WTC11 (cell line): ENCODE results near the gene AP5Z1. TPM values are rescaled to one million over a fixed set of nuclear protein-coding genes. Genes with fewer than 3 reads are reported as not detected.

Experiments
- ATAC-seq: fragments of 200-7000 bp; cut with Tn5 transposase; 2 replicates; pipeline ENCODE4 v1.10.0; 2021; ENCODE audit warnings: mild to moderate bottlenecking, moderate library complexity
- CTCF ChIA-PET: fragments of 300-600 bp; sonication (Branson Sonifier 250); formaldehyde crosslinking; loops from one replicate; lab custom pipeline; 2021; ENCODE audit warnings: antibody characterized with exemption; lab: Charles Lee
- POLR2A ChIA-PET: fragments of 350-600 bp; sonication (Branson Sonifier 250); formaldehyde crosslinking; loops from one replicate; lab custom pipeline; 2021; ENCODE audit warnings: antibody characterized with exemption; lab: Charles Lee
- DNase-seq: peaks from one replicate; pipeline ENCODE4 v3.0.0; 2021; ENCODE audit warnings: low spot score
- H3K27ac Mint-ChIP-seq: 2 replicates; pipeline ENCODE4 v1.8.0; 2021; ENCODE audit warnings: mixed read lengths
- H3K27me3 Mint-ChIP-seq: 2 replicates; pipeline ENCODE4 v1.8.0; 2021; ENCODE audit warnings: low read depth, mild to moderate bottlenecking, moderate library complexity, mixed read lengths
- H3K36me3 Mint-ChIP-seq: 2 replicates; pipeline ENCODE4 v1.8.0; 2021; ENCODE audit warnings: mixed read lengths
- H3K4me1 Mint-ChIP-seq: 2 replicates; pipeline ENCODE4 v1.8.0; 2022; ENCODE audit warnings: mixed read lengths
- H3K4me3 Mint-ChIP-seq: 2 replicates; pipeline ENCODE4 v1.8.0; 2021; ENCODE audit warnings: mild to moderate bottlenecking, moderate library complexity, mixed read lengths
- H3K9me3 Mint-ChIP-seq: 2 replicates; pipeline ENCODE4 v1.8.0; 2021; ENCODE audit warnings: mixed read lengths
- ATF1 ChIP-seq: sonication (generic); formaldehyde crosslinking; IDR thresholded peaks from 2 replicates; pipeline ENCODE4 v1.8.1; 2023; ENCODE audit warnings: mild to moderate bottlenecking, moderate library complexity, missing genetic modification reagents
- FOXP1 ChIP-seq: sonication (generic); formaldehyde crosslinking; IDR thresholded peaks from 2 replicates; pipeline ENCODE4 v1.8.0; 2022; ENCODE audit warnings: missing genetic modification reagents, mild to moderate bottlenecking, moderate library complexity, borderline replicate concordance
- GRHL2 ChIP-seq: fragments of 250-450 bp; sonication (Bioruptor Pico); IDR thresholded peaks from 2 replicates; pipeline ENCODE4 v1.8.0; 2022; ENCODE audit warnings: mild to moderate bottlenecking, moderate library complexity; ENCODE audit not compliant: insufficient replicate concordance, severe bottlenecking
- IRF2 ChIP-seq: sonication (generic); formaldehyde crosslinking; IDR thresholded peaks from 2 replicates; pipeline ENCODE4 v1.8.0; 2022; ENCODE audit warnings: low read depth, missing genetic modification reagents, borderline replicate concordance
- NFYB ChIP-seq: sonication (generic); formaldehyde crosslinking; conservative IDR thresholded peaks from 2 replicates; pipeline ENCODE4 v1.8.0; 2022; ENCODE audit warnings: low read depth, missing genetic modification reagents
- total RNA-seq: library from RNA; stranded (reverse); gene quantifications from 3 replicates; pipeline ENCODE4 v1.2.3, GENCODE V29; 2021
- TF ChIP-seq, protein P1 (sequence below): sonication (generic); formaldehyde crosslinking; IDR thresholded peaks from 2 replicates; pipeline ENCODE4 v1.8.0; 2022; ENCODE audit warnings: mild to moderate bottlenecking, missing genetic modification reagents
- TF ChIP-seq, protein P2 (sequence below): fragments of 250-450 bp; sonication (Bioruptor Pico); IDR thresholded peaks from 2 replicates; pipeline ENCODE4 v1.8.0; 2021; ENCODE audit warnings: mild to moderate bottlenecking
- TF ChIP-seq, protein P3 (sequence below): sonication (generic); formaldehyde crosslinking; IDR thresholded peaks from 2 replicates; pipeline ENCODE4 v1.8.1; 2023; ENCODE audit warnings: mild to moderate bottlenecking, missing genetic modification reagents, moderate library complexity
- TF ChIP-seq, protein P4 (sequence below): fragments of 250-450 bp; sonication (Bioruptor Pico); conservative IDR thresholded peaks from 2 replicates; pipeline ENCODE4 v1.9.0; 2021; ENCODE audit warnings: mild to moderate bottlenecking
- TF ChIP-seq, protein P5 (sequence below): sonication (generic); formaldehyde crosslinking; IDR thresholded peaks from 2 replicates; pipeline ENCODE4 v1.8.1; 2023; ENCODE audit warnings: mild to moderate bottlenecking, moderate library complexity, missing genetic modification reagents
- TF ChIP-seq, protein P6 (sequence below): sonication (generic); formaldehyde crosslinking; IDR thresholded peaks from 2 replicates; pipeline ENCODE4 v1.8.1; 2023; ENCODE audit warnings: mild to moderate bottlenecking, missing genetic modification reagents, borderline replicate concordance
- TF ChIP-seq, protein P7 (sequence below): fragments of 250-450 bp; sonication (Bioruptor Pico); IDR thresholded peaks from 2 replicates; pipeline ENCODE4 v1.9.0; 2021; ENCODE audit warnings: mild to moderate bottlenecking
- TF ChIP-seq, protein P8 (sequence below): sonication (generic); formaldehyde crosslinking; IDR thresholded peaks from 2 replicates; pipeline ENCODE4 v1.8.1; 2023; ENCODE audit warnings: mild to moderate bottlenecking, missing genetic modification reagents

Gene AP5Z1
- total RNA-seq, 1 experiment from 2014 or later = 29.4 TPM

DNA sequence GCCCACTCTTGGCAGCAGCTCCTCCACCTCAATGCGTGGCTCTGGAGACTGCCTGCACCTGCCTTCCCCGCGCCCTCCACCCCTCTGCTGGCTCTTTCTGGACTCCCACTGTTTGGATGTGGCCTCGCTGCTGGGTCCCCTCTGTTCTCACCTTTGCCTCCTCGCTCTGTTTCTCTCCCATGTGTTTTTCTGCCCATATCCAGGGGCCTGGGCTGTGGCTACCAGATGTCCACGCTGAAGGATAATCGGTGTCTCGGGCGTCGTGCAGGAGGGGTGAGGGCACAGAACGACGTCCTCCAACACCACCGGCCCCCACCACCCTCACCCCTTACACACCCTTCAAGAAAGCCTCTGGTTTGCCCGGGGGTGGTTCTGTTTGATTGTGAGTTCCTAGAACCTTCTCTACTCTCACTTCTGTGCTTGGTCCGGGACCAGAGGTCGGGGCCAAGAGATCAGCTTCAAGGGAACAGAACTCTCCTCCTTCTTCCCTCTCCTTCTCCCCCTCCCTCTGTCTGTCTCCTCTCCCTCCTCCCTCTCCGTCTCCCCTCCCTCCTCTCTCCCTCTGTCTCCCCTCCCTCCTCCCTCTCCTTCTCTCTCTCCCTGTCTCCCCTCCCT lies 31.7 kb downstream of the AP5Z1 start:
- ChIA-PET POLR2A (interaction anchor here (0.9 kb wide), 1 partner anchor 15 kb away, joined by 3 read pairs; no protein-coding TSS in a partner anchor), CTCF (interaction anchor here (1.3 to 3.7 kb wide), 2 partner anchors 8 to 14 kb away, joined by 7 to 37 read pairs; no protein-coding TSS in a partner anchor)
- H3K27ac Mint-ChIP-seq = no peak overlapping the region
- no peak for ATAC-seq
- DNase-seq = no peak
- H3K36me3 Mint-ChIP-seq = no peaks in the 10 kb centered on the region
- TF ChIP-seq, protein P1, sequence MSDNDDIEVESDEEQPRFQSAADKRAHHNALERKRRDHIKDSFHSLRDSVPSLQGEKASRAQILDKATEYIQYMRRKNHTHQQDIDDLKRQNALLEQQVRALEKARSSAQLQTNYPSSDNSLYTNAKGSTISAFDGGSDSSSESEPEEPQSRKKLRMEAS (CRISPR knock-in tag) = no peak
- TF ChIP-seq FOXP1 (no peak), ATF1 (CRISPR knock-in tag) (no peak), IRF2 (no peak)
- TF ChIP-seq, protein P2, sequence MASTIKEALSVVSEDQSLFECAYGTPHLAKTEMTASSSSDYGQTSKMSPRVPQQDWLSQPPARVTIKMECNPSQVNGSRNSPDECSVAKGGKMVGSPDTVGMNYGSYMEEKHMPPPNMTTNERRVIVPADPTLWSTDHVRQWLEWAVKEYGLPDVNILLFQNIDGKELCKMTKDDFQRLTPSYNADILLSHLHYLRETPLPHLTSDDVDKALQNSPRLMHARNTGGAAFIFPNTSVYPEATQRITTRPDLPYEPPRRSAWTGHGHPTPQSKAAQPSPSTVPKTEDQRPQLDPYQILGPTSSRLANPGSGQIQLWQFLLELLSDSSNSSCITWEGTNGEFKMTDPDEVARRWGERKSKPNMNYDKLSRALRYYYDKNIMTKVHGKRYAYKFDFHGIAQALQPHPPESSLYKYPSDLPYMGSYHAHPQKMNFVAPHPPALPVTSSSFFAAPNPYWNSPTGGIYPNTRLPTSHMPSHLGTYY (CRISPR knock-in tag) = no peak
- no peaks in the 10 kb centered on the region for H3K9me3 Mint-ChIP-seq
- no peak overlapping the region for H3K4me3 Mint-ChIP-seq
- peaks cover 4% of the 10 kb centered on the region for H3K4me1 Mint-ChIP-seq
- peaks cover 20% of the 10 kb centered on the region for H3K27me3 Mint-ChIP-seq

DNA sequence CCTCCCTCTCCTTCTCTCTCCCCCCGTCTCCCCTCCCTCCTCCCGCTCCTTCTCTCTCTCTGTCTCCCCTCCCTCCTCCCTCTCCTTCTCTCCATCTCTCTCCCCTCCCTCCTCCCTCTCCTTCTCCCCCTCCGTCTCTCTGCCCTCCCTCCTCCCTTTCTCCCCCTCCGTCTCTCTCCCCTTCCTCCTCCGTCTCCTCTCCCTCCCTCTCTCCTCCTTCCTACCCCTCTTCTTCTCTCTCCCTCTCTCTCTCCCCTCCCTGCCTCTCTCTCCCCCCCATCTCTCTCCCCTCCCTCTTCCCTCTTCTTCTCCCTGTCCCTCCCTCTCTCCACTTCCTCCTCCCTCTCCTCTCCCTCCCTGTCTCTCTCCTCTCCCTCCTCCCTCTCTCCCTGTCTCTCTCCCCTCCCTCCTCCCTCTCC lies 32.2 kb downstream of the AP5Z1 start:
- peaks cover 2% of the 10 kb centered on the region for H3K9me3 Mint-ChIP-seq
- peaks cover 4% of the 10 kb centered on the region for H3K4me1 Mint-ChIP-seq
- ChIA-PET POLR2A (interaction anchor here (1.1 kb wide), 1 partner anchor 75 kb away, joined by 4 read pairs; no protein-coding TSS in a partner anchor), CTCF (interaction anchor here (3.7 kb wide), 1 partner anchor 15 kb away, joined by 37 read pairs; no protein-coding TSS in a partner anchor)
- H3K36me3 Mint-ChIP-seq = peaks cover under 1% of the 10 kb centered on the region; the same call in 1 of the 2 replicates
- TF ChIP-seq GRHL2 (CRISPR knock-in tag) (no peak), NFYB (CRISPR knock-in tag) (no peak)
- TF ChIP-seq, protein P3, sequence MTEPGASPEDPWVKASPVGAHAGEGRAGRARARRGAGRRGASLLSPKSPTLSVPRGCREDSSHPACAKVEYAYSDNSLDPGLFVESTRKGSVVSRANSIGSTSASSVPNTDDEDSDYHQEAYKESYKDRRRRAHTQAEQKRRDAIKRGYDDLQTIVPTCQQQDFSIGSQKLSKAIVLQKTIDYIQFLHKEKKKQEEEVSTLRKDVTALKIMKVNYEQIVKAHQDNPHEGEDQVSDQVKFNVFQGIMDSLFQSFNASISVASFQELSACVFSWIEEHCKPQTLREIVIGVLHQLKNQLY (CRISPR knock-in tag) = no peak
- TF ChIP-seq, protein P4, sequence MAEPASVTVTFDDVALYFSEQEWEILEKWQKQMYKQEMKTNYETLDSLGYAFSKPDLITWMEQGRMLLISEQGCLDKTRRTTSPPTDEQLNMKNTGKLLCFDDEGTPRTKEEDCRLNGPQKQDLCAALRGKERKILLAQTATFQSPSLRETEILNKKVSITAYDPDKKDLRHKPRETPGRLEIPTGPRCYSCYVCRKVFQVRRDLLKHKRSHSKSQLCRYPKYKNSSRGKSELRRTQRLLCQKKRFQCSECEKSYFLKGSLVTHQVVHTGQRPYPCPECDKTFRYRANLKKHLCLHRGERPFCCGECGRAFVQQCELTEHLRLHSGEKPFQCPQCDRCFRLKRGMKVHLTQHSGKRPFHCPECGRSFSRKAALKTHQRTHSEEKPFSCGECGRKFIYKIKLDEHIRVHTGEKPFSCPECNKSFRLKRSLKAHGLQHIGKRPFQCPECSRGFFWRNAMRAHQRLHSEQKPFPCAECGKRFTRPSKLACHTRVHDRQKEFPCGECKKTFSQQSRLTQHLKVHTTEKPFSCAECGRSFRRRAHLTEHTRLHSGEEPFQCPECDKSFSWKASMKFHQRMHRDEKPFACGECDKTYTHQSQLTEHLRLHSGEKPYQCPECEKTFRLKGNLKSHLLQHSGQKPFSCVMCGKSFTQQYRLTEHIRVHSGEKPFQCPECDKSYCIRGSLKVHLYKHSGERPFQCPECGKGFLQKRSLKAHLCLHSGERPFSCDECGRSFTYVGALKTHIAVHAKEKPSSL = no peak
- TF ChIP-seq, protein P5, sequence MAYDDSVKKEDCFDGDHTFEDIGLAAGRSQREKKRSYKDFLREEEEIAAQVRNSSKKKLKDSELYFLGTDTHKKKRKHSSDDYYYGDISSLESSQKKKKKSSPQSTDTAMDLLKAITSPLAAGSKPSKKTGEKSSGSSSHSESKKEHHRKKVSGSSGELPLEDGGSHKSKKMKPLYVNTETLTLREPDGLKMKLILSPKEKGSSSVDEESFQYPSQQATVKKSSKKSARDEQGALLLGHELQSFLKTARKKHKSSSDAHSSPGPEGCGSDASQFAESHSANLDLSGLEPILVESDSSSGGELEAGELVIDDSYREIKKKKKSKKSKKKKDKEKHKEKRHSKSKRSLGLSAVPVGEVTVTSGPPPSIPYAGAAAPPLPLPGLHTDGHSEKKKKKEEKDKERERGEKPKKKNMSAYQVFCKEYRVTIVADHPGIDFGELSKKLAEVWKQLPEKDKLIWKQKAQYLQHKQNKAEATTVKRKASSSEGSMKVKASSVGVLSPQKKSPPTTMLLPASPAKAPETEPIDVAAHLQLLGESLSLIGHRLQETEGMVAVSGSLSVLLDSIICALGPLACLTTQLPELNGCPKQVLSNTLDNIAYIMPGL = no peak
- TF ChIP-seq, protein P6, sequence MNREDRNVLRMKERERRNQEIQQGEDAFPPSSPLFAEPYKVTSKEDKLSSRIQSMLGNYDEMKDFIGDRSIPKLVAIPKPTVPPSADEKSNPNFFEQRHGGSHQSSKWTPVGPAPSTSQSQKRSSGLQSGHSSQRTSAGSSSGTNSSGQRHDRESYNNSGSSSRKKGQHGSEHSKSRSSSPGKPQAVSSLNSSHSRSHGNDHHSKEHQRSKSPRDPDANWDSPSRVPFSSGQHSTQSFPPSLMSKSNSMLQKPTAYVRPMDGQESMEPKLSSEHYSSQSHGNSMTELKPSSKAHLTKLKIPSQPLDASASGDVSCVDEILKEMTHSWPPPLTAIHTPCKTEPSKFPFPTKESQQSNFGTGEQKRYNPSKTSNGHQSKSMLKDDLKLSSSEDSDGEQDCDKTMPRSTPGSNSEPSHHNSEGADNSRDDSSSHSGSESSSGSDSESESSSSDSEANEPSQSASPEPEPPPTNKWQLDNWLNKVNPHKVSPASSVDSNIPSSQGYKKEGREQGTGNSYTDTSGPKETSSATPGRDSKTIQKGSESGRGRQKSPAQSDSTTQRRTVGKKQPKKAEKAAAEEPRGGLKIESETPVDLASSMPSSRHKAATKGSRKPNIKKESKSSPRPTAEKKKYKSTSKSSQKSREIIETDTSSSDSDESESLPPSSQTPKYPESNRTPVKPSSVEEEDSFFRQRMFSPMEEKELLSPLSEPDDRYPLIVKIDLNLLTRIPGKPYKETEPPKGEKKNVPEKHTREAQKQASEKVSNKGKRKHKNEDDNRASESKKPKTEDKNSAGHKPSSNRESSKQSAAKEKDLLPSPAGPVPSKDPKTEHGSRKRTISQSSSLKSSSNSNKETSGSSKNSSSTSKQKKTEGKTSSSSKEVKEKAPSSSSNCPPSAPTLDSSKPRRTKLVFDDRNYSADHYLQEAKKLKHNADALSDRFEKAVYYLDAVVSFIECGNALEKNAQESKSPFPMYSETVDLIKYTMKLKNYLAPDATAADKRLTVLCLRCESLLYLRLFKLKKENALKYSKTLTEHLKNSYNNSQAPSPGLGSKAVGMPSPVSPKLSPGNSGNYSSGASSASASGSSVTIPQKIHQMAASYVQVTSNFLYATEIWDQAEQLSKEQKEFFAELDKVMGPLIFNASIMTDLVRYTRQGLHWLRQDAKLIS = no peak
- TF ChIP-seq, protein P7, sequence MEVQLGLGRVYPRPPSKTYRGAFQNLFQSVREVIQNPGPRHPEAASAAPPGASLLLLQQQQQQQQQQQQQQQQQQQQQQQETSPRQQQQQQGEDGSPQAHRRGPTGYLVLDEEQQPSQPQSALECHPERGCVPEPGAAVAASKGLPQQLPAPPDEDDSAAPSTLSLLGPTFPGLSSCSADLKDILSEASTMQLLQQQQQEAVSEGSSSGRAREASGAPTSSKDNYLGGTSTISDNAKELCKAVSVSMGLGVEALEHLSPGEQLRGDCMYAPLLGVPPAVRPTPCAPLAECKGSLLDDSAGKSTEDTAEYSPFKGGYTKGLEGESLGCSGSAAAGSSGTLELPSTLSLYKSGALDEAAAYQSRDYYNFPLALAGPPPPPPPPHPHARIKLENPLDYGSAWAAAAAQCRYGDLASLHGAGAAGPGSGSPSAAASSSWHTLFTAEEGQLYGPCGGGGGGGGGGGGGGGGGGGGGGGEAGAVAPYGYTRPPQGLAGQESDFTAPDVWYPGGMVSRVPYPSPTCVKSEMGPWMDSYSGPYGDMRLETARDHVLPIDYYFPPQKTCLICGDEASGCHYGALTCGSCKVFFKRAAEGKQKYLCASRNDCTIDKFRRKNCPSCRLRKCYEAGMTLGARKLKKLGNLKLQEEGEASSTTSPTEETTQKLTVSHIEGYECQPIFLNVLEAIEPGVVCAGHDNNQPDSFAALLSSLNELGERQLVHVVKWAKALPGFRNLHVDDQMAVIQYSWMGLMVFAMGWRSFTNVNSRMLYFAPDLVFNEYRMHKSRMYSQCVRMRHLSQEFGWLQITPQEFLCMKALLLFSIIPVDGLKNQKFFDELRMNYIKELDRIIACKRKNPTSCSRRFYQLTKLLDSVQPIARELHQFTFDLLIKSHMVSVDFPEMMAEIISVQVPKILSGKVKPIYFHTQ (CRISPR knock-in tag) = no peak
- TF ChIP-seq, protein P8, sequence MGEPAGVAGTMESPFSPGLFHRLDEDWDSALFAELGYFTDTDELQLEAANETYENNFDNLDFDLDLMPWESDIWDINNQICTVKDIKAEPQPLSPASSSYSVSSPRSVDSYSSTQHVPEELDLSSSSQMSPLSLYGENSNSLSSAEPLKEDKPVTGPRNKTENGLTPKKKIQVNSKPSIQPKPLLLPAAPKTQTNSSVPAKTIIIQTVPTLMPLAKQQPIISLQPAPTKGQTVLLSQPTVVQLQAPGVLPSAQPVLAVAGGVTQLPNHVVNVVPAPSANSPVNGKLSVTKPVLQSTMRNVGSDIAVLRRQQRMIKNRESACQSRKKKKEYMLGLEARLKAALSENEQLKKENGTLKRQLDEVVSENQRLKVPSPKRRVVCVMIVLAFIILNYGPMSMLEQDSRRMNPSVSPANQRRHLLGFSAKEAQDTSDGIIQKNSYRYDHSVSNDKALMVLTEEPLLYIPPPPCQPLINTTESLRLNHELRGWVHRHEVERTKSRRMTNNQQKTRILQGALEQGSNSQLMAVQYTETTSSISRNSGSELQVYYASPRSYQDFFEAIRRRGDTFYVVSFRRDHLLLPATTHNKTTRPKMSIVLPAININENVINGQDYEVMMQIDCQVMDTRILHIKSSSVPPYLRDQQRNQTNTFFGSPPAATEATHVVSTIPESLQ = no peak
- ATAC-seq = no peak
- H3K27ac Mint-ChIP-seq = no peak overlapping the region
- DNase-seq = no peak
- peaks cover 20% of the 10 kb centered on the region for H3K27me3 Mint-ChIP-seq
- no peak overlapping the region for H3K4me3 Mint-ChIP-seq
